ENCODE data around the gene PFDN6. TPM values are rescaled to one million over a fixed set of nuclear protein-coding genes. Genes with fewer than 3 reads are reported as not detected.

PFDN6 gene
- total and polyA plus RNA-seq, 2 of the 13 experiments (the other 11 are each of a cell fraction or from before 2014, with no cell fraction given) = 75.5 to 87.0 TPM

DNA sequence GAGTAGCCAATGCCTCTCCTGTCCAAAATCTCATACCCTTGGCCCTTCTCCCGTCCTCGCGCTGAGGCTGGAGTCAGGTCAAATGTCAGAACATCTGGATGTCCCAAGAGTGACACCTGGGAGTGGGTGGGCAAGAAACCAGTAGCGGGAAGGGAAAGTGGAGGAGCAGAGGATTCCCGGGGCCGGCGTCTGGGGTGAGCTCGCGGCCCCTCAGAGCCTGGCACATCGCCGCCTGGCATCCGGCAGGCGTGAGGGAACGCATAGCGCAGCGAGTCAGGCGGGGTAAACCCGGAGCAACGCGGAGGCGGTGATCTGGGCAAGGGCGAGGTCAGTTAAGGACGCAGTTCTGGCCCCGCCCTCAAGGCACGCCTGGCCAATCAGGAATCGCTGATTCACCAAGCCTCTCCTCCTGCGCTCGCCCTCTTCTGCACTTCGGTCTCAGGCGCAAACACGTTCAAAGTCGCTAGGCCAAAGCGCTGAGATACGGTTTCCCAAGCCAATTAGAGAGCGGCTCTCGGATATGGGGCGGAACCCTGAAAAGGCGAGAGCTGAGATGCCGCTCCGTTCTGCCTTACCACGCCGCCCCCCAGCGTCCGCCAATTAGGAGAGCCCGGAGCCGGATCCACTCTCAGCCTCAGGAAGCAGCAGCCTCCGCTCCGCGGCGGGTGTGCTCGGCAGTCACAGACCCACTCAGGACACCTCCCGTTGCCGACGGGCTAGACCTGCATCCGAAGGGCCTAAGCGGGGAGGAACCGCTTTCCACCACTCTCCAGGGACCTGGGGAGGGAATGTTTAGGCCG is 40.3 kb upstream of the PFDN6 start (continued):
- peak; percentile 86 for TF ChIP-seq PRDM15 (CRISPR knock-in tag; IDR thresholded peaks at IDR 0.05)
- peak; percentile 63; the same call in 1 of the 2 replicates for TF ChIP-seq SMAD3 (CRISPR knock-in tag; IDR thresholded peaks at IDR 0.05)
- no peak for TF ChIP-seq DNMT1 (CRISPR knock-in tag; IDR thresholded peaks at IDR 0.05)
- TF ChIP-seq ZSCAN9 (CRISPR knock-in tag; IDR thresholded peaks at IDR 0.05; ENCODE audit: borderline replicate concordance) = no peak; the same call in 1 of the 2 replicates
- peak; percentile 86; the same call in 1 of the 2 replicates for TF ChIP-seq SPEN (CRISPR knock-in tag; IDR thresholded peaks at IDR 0.05; ENCODE audit: low read depth)
- TF ChIP-seq ONECUT2 (CRISPR knock-in tag; IDR thresholded peaks at IDR 0.05) = no peak
- TF ChIP-seq SNRNP70 (IDR thresholded peaks at IDR 0.05; ENCODE audit: low read depth, low read length) = no peak
- no peak for TF ChIP-seq CREB3 (CRISPR knock-in tag; IDR thresholded peaks at IDR 0.05)
- peak; percentile 65 for TF ChIP-seq DNMT3B (CRISPR knock-in tag; conservative IDR thresholded peaks at IDR 0.05)
- TF ChIP-seq MIER2 (CRISPR knock-in tag; IDR thresholded peaks at IDR 0.05) = 0 out of 2 replicates have a peak, but pooled peaks have one; percentile 9
- TF ChIP-seq, protein P1, sequence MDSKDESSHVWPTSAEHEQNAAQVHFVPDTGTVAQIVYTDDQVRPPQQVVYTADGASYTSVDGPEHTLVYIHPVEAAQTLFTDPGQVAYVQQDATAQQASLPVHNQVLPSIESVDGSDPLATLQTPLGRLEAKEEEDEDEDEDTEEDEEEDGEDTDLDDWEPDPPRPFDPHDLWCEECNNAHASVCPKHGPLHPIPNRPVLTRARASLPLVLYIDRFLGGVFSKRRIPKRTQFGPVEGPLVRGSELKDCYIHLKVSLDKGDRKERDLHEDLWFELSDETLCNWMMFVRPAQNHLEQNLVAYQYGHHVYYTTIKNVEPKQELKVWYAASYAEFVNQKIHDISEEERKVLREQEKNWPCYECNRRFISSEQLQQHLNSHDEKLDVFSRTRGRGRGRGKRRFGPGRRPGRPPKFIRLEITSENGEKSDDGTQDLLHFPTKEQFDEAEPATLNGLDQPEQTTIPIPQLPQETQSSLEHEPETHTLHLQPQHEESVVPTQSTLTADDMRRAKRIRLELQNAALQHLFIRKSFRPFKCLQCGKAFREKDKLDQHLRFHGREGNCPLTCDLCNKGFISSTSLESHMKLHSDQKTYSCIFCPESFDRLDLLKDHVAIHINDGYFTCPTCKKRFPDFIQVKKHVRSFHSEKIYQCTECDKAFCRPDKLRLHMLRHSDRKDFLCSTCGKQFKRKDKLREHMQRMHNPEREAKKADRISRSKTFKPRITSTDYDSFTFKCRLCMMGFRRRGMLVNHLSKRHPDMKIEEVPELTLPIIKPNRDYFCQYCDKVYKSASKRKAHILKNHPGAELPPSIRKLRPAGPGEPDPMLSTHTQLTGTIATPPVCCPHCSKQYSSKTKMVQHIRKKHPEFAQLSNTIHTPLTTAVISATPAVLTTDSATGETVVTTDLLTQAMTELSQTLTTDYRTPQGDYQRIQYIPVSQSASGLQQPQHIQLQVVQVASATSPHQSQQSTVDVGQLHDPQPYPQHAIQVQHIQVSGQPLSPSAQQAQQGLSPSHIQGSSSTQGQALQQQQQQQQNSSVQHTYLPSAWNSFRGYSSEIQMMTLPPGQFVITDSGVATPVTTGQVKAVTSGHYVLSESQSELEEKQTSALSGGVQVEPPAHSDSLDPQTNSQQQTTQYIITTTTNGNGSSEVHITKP (CRISPR knock-in tag; IDR thresholded peaks at IDR 0.05; ENCODE audit: low read depth) = no peak
- peak; percentile 38; the same call in 1 of the 2 replicates for TF ChIP-seq ZNF331 (CRISPR knock-in tag; IDR thresholded peaks at IDR 0.05)
- TF ChIP-seq HNRNPK (IDR thresholded peaks at IDR 0.05; ENCODE audit: low read depth, low read length, poor library complexity, severe bottlenecking) = no peak
- TF ChIP-seq PPARG (CRISPR knock-in tag; conservative IDR thresholded peaks at IDR 0.05) = no peak
- no peak for TF ChIP-seq ZFP62 (CRISPR knock-in tag; IDR thresholded peaks at IDR 0.05)
- TF ChIP-seq PHB2 (IDR thresholded peaks at IDR 0.05; ENCODE audit: partially characterized antibody) = no peak
- TF ChIP-seq ZNF747 (CRISPR knock-in tag; IDR thresholded peaks at IDR 0.05; ENCODE audit: borderline replicate concordance) = peak; percentile 19; the same call in 1 of the 2 replicates
- TF ChIP-seq ZNF101 (CRISPR knock-in tag; IDR thresholded peaks at IDR 0.05; ENCODE audit: borderline replicate concordance, low read depth) = no peak; the same call in 1 of the 2 replicates
- TF ChIP-seq SP1 (IDR thresholded peaks at IDR 0.05) = no peak
- TF ChIP-seq SP1 (CRISPR knock-in tag; IDR thresholded peaks at IDR 0.05) = peak; percentile 93
- TF ChIP-seq IKZF1 (IDR thresholded peaks at IDR 0.05) = no peak
- no peak for TF ChIP-seq SMAD1 (CRISPR knock-in tag; IDR thresholded peaks at IDR 0.05; ENCODE audit: borderline replicate concordance, low read depth)
- TF ChIP-seq KMT2A (CRISPR knock-in tag; IDR thresholded peaks at IDR 0.05) = 0 out of 2 replicates have a peak, but pooled peaks have one; percentile 40
- 0 out of 2 replicates have a peak, but pooled peaks have one; percentile 70 for TF ChIP-seq RELA (CRISPR knock-in tag; IDR thresholded peaks at IDR 0.05)
